HG03521 (cell line): Measurements from ENCODE around the gene SPRYD3.
A peak's percentile ranks its signal among the peaks of the same experiment; 100 is the strongest.
"Not testable (repeated sequence)": the region's sequence is repeated elsewhere in the genome, so short reads cannot be mapped to it uniquely, and the experiment has no call there.

Experiments
- ATAC-seq: cut with Tn5 transposase; IDR thresholded peaks from one replicate; pipeline ENCODE4 v1.9.1; 2021; ENCODE audit warnings: mild to moderate bottlenecking, moderate library complexity; ENCODE audit not compliant: unreplicated experiment

Gene SPRYD3, protein sequence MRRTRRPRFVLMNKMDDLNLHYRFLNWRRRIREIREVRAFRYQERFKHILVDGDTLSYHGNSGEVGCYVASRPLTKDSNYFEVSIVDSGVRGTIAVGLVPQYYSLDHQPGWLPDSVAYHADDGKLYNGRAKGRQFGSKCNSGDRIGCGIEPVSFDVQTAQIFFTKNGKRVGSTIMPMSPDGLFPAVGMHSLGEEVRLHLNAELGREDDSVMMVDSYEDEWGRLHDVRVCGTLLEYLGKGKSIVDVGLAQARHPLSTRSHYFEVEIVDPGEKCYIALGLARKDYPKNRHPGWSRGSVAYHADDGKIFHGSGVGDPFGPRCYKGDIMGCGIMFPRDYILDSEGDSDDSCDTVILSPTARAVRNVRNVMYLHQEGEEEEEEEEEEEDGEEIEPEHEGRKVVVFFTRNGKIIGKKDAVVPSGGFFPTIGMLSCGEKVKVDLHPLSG

DNA sequence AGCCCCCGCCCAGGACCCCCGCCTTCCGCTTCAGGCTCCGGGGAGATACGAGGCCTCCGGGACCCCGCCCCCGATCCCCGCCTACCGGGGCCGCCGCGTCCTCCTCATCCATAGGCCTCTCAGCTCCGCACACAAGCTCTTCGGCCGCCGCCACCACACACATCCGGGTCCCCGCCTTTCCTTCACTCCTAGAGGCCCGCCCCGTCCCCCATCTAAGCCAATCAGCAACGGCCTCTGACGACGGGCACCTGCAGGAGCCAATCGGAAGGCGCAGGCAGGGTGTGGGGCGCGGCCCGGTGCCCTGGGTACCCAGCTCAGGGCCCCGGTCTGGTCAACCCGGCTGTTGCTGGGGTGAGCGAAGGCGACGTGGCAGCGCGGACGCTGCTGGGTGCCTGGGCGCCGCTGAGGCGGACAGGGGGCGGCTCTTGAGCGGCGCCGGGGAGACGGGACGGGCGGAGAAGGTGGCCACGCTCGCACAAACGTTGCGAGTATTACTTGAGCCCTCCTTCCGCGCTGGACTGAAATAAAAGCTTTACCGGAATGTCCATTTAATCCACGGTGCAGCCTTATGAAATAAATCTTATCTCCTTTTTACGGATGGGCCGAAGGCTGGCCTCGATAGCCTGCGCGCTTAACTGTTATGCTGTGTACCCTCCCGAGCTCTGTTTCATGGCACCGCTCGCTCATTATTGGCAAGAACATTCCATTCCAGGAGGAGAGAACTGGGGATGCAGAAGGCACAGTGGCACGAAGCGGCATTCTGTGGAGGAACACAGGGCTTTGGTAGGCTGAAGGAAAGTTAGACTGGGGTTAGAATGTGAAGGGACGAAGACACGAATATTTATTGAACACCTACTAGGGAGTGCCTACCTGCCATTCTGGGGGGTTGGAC, at the start of gene SPRYD3:
SPRYD3 (minus strand) TSS at position 165 of the 892 bp plus-strand sequence; CDS start at position 108, 57 bp downstream.
- ATAC-seq = peak; percentile 98

DNA sequence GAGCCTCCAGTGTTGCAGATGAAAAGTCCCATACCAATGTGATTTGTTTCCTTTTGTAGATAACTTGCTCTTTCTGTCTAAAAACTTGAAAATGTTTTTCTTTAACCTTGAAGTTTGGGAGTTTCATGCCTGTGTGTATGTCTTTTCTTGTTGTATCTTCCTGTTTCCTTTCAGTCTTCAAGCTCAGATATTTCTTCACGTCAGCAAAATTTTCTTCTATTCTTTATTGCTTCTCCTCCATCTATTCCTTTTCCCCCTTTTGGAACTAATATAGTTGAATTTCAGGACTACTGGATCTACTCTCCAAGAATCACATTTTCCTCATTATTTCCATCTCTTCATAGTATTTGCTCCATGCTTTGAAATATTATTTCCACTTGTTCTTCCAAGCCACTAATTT, 48.0 kb upstream of the SPRYD3 start:
- no peak for ATAC-seq

DNA sequence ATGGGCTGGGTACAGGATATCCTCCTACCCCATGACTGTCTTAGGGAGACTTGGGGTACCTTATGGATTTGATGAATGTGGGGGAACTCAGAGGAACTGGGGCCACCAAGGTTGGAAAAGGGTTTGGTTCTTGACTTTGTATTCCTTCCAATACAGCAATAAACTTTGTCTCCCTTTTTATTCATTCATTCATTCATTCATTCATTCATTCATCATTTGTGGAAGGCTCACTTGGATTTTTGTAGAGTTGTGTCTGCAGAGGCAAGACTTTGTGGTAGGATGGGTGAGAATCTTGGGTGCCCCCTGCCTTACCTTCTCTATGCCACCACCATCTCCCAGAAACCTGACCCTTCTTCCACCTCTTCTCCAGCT, 45.1 kb upstream of the SPRYD3 start:
- ATAC-seq = no peak

DNA sequence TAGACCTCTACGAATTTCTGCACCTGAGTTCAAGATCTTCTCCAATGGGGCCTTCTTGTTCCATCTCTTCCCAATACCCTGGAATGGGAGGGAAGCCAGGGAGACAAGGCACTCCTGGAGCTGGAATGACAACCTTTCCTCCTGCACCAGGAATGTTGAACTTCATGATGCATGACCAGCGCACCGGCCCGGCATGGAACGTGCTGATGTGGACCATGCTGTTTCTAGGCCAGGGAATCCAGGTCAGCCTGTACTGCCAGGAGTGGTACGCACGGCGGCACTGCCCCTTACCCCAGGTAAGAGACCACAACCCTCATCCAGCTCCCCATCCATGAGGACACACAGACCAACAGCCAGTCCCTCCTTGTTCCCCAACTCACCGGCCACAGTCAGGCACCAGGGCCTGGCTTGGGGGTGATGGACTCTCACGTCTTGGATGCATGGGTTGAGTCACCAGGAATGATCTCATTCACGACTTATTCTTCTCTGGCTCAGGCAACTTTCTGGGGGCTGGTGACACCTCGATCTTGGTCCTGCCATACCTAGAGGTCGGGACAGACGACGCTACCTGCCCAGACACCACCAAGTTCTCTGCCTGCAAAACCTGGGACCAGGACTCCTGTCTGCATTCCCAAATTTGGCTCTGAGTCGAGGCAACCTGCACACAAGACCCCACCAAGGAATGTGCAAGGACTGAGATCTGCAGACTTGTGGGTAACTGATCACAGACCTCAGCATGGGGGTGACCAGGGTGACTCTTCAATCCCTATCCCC, 44.6 kb upstream of the SPRYD3 start:
- ATAC-seq = no peak

DNA sequence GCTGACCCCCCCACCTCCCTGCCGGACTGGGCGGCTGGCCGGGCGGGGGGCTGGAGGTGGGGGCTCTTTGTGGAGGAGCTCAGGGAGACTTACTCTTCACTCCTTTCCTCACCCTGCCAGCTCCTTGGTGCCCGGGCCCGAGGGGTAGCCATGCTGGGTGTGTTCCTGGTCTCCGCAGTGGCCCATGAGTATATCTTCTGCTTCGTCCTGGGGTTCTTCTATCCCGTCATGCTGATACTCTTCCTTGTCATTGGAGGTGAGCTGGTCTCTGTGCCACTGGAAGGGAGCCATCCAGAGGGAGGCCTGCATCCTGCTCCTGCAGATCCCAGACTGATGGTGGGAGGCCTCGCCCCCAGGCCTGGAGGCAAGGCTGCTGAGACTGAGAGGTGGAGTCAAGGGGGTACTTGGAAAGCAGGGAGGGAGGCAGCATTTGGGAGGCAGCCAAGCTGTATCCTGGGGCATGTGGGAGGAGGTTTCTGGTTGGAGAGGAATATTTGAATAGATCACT, 43.8 kb upstream of the SPRYD3 start:
- ATAC-seq = no peak

- ATAC-seq = no peak
Measured at GRCh38 chr12:53120685-53121525, 41.7 kb upstream of the SPRYD3 start.

DNA sequence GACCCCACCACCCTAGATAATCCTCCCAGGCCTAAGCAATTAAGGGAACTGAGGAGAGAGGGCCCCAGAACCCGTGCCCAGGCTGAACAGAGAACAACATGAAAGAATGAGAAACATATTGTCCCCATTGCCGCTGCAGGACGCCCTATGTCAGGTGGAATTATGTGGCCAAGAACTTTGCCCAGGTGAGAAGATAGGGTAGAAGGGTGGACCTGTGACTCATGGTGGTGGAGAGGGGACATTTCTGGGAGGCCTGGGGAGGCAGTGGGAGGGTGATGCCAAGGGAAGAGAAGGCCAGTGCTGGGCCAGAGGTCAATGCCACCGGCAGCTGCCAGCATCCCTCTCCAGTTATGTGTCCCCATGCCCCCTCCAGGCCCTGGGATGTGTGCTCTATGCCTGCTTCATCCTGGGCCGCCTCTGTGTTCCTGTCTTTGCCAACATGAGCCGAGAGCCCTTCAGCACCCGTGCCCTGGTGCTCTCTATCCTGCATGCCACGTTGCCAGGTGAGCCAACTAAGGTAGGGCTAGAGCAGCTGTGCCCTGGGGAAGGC, 39.6 kb upstream of the SPRYD3 start:
- ATAC-seq = no peak

GRCh38 chr12:53115891-53116648, 36.9 kb upstream of the SPRYD3 start:
- ATAC-seq = no peak

- ATAC-seq = no peak
Measured at GRCh38 chr12:53115112-53115890, 36.1 kb upstream of the SPRYD3 start.

DNA sequence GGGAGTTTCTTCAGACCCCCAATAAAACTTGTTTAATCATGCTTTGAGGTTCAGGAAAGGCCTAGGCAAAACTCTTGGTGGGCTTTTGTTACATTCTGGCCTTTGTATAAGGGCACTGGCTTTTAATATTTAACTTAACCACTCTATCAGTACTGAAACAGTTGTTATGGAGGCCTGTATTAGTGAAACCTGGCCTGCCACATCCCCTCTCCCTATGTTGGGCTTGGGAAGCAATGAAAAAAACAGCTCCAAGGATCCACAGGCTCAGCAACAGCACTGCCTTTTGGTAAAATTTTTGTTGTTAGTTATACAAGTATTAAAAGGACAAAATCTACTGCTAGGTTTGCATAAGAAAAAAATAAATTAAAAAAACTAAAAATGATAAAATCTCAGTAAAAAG, 34.8 kb upstream of the SPRYD3 start:
- ATAC-seq = no peak

DNA sequence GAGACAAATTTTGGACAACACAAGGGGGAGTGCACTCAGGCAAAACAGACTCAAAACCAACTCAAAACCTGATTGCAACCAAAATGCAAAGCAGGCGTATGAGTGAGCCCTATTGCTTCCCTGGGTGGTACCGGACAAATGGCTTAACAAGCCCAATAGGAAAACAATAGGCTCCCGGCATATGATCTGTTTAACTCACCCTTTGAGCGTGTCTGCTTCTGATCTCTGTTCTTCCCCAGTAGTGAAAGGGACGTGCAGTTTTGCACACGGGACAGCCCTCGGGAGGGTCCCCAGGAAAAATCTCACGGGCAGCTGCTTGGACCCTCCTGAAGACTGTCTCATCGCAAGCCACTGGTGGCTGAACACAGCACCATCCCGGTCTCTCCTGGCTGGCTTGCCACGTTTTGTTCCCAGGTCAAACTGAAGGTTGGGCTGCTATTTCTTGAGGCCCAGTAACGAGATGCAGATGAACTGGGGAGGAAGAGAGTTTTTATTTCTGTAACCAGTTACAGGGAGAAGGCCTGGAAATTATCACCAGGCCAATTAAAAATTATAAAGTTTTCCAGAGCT, 34.0 kb upstream of the SPRYD3 start:
- no peak for ATAC-seq

DNA sequence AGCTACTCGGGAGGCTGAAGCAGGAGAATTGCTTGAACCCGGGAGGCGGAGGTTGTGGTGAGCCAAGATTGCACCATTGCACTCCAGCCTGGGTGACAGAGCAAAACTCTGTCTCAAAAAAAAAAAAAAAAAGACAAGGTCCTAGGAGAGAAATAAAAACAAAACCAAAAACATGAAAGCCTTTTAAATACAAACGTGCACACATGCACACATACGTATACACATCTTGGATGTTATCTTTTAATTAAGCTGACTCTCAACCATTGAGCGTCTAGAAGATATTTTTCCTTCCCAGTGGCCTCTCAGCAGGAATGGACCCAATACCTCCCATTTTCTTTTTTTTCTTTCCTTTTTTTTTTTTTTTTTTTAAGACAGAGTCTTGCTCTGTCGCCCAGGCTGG, 33.2 kb upstream of the SPRYD3 start:
- ATAC-seq = not testable (repeated sequence)

DNA sequence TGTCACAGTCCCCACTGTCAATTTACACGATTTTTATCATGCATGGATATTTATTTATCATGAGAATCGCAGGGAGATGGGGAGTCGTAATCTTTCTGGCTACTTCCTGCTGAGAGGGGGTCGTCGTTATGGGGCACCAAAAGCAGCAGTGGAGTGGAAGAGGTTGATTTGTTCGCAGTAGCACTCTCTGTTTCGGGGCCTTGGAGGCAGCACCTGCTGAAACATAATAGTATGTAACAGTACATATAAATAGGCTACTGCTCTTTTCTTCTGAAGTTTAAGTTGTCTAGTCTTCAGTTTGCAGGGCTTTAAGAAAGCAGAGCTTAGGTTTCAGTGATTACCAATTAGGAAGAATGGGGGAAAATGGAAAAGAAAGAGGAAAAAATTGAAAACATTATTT, 27.9 kb upstream of the SPRYD3 start:
- ATAC-seq = no peak

DNA sequence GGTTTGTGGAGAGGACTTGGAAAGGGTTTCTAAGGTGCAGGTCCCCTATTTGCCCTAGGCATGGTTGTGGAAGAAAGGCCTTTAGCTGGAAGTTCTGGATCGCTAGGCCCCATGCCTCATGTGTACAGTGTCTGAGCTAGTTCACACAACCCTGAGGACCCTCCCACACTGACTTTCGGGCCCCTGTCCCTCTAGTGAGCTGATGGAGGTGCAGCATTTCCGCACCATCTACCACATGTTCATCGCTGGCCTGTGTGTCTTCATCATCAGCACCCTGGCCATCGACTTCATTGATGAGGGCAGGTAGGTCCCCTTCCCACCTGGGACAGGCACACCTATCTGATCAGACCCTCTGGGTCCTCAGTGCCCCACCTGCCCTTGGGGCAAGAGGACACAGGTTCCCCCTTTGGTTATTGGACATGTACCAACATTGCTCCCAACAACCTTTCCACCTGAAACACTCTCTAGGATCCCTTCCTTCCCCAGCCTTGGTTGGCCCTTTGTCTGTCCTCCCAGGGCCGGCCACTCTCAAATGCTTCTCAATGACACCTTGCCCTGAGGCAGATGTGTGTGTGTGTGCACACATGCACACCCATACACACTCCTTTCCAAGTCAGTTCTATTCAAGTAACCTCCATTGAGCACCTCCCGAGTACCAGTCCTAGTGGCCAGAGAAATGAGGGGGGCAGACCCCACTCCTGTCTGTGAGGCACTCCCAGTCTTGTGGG, 26.7 kb upstream of the SPRYD3 start:
- ATAC-seq = no peak

GRCh38 chr12:53105256-53105655, 26.1 kb upstream of the SPRYD3 start:
- ATAC-seq = no peak

DNA sequence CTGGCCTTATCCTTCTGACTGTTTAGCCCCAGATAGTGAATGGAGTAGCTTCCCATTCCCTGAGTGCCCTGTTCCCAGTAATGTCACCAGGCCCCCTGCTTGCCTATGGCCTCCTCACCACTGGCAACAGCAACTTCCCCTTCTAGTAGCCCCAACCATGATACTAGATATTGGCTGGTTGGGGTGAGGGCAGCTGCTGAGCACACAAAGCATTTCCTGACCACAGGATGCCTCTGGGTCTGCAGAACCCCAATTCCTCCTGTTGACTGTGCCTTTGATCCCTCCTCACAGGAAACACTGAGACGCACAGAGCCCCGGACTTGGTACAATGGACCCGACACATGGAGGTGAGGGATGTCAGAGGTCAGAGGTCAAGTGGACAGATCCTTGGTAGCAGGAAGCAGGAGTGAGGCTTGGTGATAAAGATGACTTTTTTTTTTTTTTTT, 24.7 kb upstream of the SPRYD3 start:
- no peak for ATAC-seq
